ENCODE data around the gene LEPR.
"Not testable (repeated sequence)": the region's sequence is repeated elsewhere in the genome, so short reads cannot be mapped to it uniquely, and the experiment has no call there.

LEPR gene

DNA sequence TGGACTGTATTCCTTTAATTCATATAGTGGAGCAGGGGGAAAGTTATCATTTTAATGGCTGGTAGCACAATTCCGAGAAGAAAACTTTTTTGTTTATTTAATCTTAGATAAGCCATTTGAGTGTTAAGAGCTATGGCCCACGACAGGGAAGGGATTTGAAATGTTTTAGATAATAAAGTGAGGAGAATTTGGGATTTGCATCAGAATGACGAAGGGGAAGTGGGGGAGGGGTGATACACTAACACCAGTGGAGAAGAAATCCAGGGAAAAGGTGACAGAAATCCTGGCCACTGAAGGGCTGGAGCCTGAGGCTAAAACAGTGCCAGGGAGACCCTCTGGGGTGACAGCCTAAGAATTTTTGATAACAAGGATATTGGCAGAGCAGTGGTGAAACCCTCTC is 21.0 kb downstream of the LEPR start:
- DNase-seq, result no peak

DNA sequence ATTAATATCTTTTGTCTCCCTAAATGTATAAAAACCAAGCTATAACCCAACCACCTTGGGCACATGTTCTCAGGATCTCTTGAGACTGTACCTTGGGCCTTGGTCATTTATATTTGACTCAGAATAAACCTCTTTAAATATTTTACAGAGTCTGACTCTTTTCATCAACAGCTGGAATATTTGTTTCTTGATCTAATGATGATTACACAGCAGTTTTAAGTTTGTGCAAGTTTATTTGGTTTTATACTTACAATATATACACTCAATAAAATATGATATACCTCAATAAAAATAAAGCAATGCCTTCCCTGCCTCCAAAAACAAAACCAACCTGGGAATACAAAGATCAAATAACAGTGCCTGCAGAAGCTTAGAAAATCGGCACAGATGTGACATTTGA is 22.0 kb downstream of the LEPR start:
- DNase-seq, result no peak

DNA sequence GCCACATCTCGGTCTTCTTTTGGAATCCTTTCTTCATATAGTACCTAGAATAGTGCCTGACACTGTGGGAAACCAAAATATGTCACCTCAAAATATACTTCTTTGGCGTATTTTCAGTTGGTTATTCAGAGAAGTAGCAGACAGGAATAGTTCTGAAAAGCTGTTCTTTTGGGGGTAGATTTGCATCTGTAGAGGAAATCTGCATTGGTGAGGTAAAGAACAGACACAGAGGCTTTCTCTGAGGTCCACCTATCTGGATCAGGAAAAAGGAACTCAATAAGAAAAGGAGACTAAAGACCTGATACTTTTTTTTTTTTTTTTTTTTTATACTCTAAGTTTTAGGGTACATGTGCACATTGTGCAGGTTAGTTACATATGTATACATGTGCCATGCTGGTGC is 23.2 kb downstream of the LEPR start:
- DNase-seq, result no peak

DNA sequence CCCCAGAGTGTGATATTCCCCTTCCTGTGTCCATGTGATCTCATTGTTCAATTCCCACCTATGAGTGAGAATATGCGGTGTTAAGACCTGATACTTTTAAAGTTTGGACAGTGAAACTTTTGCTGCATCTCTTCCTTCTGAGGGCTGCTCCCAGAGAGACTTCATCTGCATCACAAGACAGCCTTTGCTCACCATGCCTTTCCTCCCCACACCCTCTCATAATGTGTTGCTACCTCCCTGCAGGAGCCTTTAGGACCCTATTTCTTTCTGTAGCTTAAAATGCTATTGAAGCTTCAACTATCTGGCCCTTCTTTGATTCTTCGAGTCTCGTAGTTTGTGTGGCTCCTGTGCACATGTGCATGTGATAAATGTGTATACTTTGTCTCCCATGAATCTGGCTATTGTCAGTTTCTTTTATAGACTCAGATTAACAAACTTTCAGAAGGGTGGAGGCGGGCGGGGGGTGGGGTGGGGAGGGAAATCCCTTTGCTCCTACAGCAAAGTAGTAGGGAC is 23.7 kb downstream of the LEPR start:
- no peak for DNase-seq

DNA sequence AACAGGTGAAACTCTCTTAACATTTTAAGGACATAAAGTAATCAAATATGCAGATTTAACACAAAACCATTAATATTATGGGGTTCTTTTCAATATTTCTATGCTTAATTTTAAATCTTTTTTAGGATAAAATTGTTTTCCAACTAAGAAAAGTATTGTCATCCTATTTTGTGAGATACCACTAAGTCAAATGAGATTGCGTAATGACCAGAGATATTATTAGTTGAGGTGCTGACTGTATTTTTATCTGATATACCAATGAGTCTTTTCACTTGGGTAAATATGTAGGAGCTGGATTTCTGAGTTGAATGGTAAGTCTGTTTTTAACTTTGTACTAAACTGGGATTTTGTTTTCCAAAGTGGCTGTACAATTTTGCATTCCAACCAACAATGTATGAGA is 25.4 kb downstream of the LEPR start:
- DNase-seq, result no peak

DNA sequence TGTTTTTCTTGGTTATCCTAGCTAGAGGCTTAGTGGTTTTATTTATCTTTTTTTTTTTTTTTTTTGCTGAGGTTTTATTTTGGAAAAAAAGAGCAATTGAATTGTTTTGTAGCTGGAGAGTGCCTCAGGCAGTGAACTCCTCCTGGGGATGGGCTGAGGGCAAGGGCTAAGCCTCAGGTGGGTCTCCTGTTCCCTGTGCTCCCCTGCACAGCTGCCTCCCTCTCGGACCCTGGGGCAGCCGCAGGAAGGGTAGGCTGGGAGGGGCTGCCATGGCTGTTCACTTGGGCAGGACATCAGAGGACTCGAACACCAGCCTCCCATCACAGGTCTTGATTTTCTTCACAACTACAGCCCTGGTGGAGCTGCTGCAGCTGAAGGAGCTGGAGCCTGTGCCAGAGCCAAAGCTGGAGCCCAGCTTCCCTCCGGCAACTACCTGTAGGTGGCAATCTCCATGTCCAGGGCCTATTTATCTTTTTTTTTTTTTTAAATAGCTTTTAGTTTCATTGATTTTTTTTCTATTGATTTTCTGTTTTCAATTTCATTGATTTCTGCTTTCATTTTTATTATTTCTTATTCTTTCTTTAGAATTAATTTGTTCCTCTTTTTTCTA is 28.9 kb downstream of the LEPR start:
- no peak for DNase-seq

DNA sequence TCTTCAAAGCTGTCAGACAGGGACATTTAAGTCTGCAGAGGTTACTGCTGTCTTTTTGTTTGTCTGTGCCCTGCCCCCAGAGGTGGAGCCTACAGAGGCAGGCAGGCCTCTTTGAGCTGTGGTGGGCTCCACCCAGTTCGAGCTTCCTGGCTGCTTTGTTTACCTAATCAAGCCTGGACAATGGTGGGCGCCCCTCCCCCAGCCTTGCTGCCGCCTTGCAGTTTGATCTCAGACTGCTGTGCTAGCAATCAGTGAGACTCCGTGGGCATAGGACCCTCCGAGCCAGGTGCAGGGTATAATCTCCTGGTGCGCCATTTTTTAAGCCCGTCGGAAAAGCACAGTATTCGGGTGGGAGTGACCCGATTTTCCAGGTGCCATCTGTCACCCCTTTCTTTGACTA is 35.2 kb downstream of the LEPR start:
- DNase-seq, result not testable (repeated sequence)

DNA sequence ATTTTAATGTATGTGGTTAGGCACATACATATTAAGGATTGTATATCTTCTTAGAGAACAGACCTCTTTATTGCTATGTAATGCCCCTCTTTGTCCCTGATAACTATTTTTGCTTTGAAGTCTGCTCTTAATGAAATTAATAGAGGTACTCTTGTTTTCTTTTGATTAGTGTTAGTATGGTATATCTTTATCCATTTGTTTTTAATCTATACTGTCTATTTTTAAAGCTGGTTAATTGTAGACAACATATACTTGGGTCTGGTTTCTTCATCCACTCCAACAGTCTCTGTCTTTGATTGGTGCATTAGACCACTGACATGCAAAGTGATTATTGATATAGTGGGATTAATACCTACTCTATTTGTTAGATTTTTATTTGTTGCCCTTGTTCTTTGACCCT is 36.0 kb downstream of the LEPR start:
- no peak for DNase-seq

DNA sequence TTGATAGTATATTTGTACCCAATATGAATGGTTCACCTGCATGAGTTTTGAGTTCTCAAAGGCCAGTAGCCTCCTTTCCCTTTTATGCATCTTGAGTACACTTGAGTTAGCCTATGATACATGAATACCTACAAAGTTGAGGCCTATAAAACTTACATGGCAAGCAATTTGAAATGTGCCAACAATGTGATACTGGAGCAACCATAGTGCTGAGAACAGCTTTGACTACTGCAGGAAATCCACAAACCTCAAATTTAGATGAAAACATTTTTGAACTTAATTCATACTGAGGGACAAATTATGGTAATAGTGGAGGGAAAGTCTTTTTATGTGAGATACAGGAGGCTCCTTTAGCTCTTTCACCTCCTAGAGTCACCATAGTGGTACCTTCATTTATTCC is 37.4 kb downstream of the LEPR start:
- no peak for DNase-seq

DNA sequence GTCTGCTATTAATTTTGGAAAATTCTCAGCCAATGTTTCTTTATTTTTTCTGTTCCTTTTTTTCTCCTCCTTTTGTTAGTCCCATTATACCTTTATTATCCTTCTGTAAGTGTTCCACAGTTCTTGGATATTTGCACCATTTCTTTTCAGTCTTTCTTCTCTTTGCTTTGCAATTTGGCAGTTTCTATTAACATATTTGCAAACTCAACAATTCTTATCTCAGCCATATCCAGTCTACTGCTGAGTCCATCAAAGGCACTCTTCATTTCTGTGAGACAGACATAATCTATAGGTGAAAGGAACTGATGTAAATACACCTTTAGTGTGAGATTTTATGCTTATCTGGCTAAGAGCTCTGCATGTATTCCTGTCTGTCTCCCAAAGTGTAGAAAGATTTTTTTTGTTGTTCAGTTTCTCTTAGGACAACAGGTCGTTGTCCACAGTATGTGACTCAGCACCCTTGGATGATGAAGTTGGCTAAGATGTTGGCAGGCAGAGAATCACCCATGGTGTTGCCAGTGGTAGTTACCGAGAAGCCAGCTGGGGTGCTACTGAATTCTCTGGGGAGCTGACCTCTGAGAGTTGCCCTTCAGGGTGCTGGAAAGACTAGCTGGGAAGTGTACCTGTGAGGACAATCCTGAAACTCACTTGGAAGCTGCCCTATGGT is 38.4 kb downstream of the LEPR start:
- no peak for DNase-seq

DNA sequence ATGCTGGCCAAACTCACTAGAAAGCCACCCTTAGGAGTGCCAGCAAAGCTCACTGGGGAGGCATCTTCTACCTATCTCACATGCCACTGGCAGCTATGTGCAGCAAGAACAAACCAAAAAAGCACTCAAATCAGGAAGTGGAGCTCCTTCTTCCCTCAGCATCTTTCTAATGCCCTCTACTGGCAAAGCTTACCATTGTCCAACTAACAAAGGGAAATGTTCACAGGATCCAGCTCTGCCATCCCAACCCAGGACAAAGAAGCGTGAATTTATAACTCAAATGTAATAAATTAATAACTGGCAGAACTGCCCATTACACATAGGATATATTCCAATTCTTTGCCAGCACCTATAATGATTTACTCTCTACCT is 38.9 kb downstream of the LEPR start:
- no peak for DNase-seq

DNA sequence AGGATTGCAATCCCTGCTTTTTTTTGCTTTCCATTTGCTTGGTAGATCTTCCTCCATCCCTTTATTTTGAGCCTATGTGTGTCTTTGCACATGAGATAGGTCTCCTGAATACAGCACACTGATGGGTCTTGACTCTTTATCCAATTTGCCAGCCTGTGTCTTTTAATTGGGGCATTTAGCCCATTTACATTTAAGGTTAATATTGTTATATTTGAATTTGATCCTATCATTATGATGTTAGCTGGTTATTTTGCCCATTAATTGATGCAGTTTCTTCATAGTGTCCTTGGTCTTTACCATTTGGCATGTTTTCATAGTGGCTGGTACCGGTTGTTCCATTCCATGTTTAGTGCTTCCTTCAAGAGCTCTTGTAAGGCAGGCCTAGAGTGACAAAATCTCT is 45.4 kb downstream of the LEPR start:
- not testable (repeated sequence) for DNase-seq

DNA sequence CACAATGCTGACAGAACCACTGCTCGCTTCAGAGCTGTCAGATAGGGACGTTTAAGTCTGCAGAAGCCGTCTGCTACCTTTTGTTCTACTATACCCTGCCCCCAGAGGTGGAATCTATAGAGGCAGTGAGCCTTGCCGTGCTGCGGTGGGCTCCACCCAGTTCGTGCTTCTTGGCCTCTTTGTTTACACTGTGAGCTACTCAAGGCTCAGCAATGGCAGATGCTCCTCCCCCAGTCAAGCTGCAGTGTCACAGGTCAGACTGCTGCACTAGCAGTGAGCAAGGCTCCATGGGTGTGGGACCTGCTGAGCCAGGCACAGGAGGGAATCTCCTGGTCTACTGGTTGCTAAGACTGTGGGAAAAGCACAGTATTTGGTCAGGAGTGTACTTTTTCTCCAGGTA is 47.1 kb downstream of the LEPR start:
- DNase-seq, result no peak

DNA sequence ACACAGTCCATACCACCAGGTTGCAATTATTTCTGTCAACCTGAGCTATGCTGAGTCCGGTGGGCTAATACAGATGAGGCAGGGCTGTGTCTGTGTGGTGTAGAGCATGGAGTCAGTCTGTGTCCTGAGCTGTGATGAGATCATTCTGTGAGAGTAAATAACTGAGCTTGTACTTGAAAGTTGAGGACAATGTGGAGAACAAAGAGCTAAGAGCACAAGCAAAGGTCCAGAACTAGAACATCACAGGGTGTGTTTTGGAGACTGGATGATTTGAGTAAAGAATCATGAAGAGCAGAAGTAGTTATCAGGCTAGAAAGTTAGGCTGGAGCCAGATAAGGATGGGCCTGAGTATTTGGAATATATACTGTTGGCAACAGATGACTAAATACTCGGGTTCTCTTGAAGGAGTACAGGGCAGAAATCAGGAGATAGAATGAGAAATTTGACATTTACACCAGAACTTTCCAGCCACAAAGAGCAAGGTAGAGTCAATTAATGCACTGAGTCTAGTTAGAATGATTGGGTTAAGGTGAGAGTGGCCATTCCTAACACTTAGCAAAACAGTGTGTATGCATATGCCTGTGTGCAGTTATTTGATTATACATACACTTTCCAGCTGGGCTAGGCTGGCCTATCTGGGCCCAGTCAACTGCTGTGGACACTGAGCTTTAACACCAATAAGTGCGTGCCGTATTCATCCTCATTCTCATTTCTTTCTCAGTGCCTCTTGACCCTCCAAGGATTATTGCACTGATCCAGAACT is 48.8 kb downstream of the LEPR start:
- no peak for DNase-seq

DNA sequence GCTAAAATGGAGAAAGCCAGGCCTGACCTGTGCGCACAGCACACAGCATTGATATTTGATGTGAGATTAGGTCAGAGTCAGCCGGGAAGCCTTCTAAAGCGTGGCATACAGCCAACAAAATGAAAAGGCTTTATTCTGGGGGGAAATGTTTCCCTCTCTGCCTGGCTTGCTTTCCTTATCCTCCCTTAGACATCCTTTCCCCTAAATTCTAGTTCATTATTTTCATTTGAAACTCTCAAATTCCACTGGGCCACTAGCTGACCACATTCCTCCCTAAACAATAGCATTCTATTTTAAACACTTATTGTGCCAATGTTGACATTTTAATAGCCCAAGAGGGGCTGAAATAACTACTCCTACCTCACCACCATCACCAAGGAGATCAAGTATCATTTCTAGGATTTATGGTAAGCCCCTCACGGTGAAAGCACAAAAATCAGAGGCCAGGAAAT is 49.4 kb downstream of the LEPR start:
- DNase-seq, result no peak

Measured in right forelimb (tissue), 1 donor.